GM23338 (cell line): ENCODE results near the gene MFSD6L. TPM values are rescaled to one million over a fixed set of nuclear protein-coding genes. Genes with fewer than 3 reads are reported as not detected.

Source experiments
- ATAC-seq: fragments of 200-7000 bp; cut with Tn5 transposase; 3 replicates; pipeline ENCODE4 v1.9.1; 2020
- DNase-seq: peaks from one replicate; pipeline ENCODE4 v3.0.0-alpha.2; 2015; ENCODE audit warnings: low spot score
- H2AFZ ChIP-seq: fragments of 200-600 bp; sonication (generic); 2 replicates; pipeline ENCODE4 v1.8.0; 2016; ENCODE audit warnings: antibody characterized with exemption, mild to moderate bottlenecking, moderate library complexity
- H3F3A ChIP-seq: fragments of 200-600 bp; sonication (generic); replicated peaks from 2 replicates; pipeline ENCODE4 v1.8.0; 2017; ENCODE audit warnings: antibody characterized with exemption, mixed run types, low read depth
- H3K27ac ChIP-seq: fragments of 200-600 bp; sonication (generic); 2 replicates; pipeline ENCODE4 v1.6.1; 2016; ENCODE audit warnings: low read depth
- H3K27me3 ChIP-seq: fragments of 200-600 bp; sonication (generic); 2 replicates; pipeline ENCODE4 v1.8.0; 2016; ENCODE audit warnings: mild to moderate bottlenecking, mixed run types, moderate library complexity; ENCODE audit not compliant: insufficient read depth
- H3K36me3 ChIP-seq: fragments of 200-600 bp; sonication (generic); 2 replicates; pipeline ENCODE4 v1.8.0; 2016; ENCODE audit warnings: mild to moderate bottlenecking; ENCODE audit not compliant: insufficient read depth
- H3K4me1 ChIP-seq: fragments of 200-600 bp; sonication (generic); 2 replicates; pipeline ENCODE4 v1.8.0; 2016; ENCODE audit warnings: mild to moderate bottlenecking, moderate library complexity; ENCODE audit not compliant: insufficient read depth
- H3K4me2 ChIP-seq: fragments of 200-600 bp; sonication (generic); 2 replicates; pipeline ENCODE4 v1.7.1; 2017; ENCODE audit warnings: mixed run types
- H3K4me3 ChIP-seq: fragments of 200-600 bp; sonication (generic); 2 replicates; pipeline ENCODE4 v1.6.1; 2016; ENCODE audit warnings: mixed run types
- H3K79me2 ChIP-seq: fragments of 200-600 bp; sonication (generic); replicated peaks from 2 replicates; pipeline ENCODE4 v1.8.0; 2017; ENCODE audit warnings: mild to moderate bottlenecking; ENCODE audit not compliant: insufficient read depth
- H3K9me2 ChIP-seq: fragments of 200-600 bp; sonication (generic); 2 replicates; pipeline ENCODE4 v1.8.0; 2017; ENCODE audit not compliant: insufficient read depth
- H4K20me1 ChIP-seq: fragments of 200-600 bp; sonication (generic); replicated peaks from 2 replicates; pipeline ENCODE4 v1.8.0; 2017; ENCODE audit warnings: mild to moderate bottlenecking; ENCODE audit not compliant: insufficient read depth
- H3K27ac Mint-ChIP-seq: 2 replicates; pipeline ENCODE4 v1.8.0; 2020; ENCODE audit warnings: inconsistent platforms, mild to moderate bottlenecking, moderate library complexity, mixed read lengths
- H3K27me3 Mint-ChIP-seq: 3 replicates; pipeline ENCODE4 v1.8.0; 2022; ENCODE audit warnings: low read depth, mild to moderate bottlenecking, moderate library complexity, mixed read lengths, inconsistent platforms; ENCODE audit not compliant: insufficient read depth, poor library complexity
- H3K36me3 Mint-ChIP-seq: 3 replicates; pipeline ENCODE4 v1.8.0; 2021; ENCODE audit warnings: low read depth, mild to moderate bottlenecking, inconsistent platforms, moderate library complexity, mixed read lengths
- H3K4me1 Mint-ChIP-seq: 3 replicates; pipeline ENCODE4 v1.8.0; 2020; ENCODE audit warnings: mild to moderate bottlenecking, inconsistent platforms, mixed read lengths
- H3K4me3 Mint-ChIP-seq: 3 replicates; pipeline ENCODE4 v1.8.0; 2021; ENCODE audit warnings: moderate library complexity, mild to moderate bottlenecking, inconsistent platforms, mixed read lengths
- H3K9me3 Mint-ChIP-seq: 3 replicates; pipeline ENCODE4 v1.8.0; 2020; ENCODE audit warnings: moderate library complexity, mild to moderate bottlenecking, inconsistent platforms, mixed read lengths
- CREB1 ChIP-seq: fragments of 250-450 bp; sonication (Bioruptor Pico); IDR thresholded peaks from 2 replicates; pipeline ENCODE4 v1.5.0; 2020; ENCODE audit warnings: low read depth, mild to moderate bottlenecking, moderate library complexity
- CTCF ChIP-seq, 2 experiments: fragments of 200-600 bp in 1 of 2; sonication (generic) in 1 of 2; conservative IDR thresholded peaks; 2 replicates each; pipeline versions ENCODE4 v1.5.1 to v1.6.1; 2016 to 2017; ENCODE audit warnings: antibody characterized with exemption in 2 of 2, low read depth in 2 of 2, mild to moderate bottlenecking in 2 of 2, moderate library complexity in 1 of 2
- ETS1 ChIP-seq: IDR thresholded peaks from 2 replicates; pipeline ENCODE4 v1.6.1; 2016; ENCODE audit warnings: antibody characterized with exemption
- EZH2 ChIP-seq: fragments of 200-600 bp; sonication (generic); IDR thresholded peaks from one replicate; pipeline ENCODE4 v1.8.0; 2017; ENCODE audit warnings: antibody characterized with exemption, mild to moderate bottlenecking, low read depth; ENCODE audit not compliant: unreplicated experiment
- EZH2phosphoT487 ChIP-seq: fragments of 200-600 bp; sonication (generic); IDR thresholded peaks from one replicate; pipeline ENCODE4 v1.8.1; 2018; ENCODE audit warnings: antibody characterized with exemption; ENCODE audit not compliant: unreplicated experiment
- JUNB ChIP-seq: IDR thresholded peaks from one replicate; pipeline ENCODE4 v1.6.1; 2016; ENCODE audit warnings: antibody characterized with exemption; ENCODE audit not compliant: unreplicated experiment
- NANOG ChIP-seq: IDR thresholded peaks from 2 replicates; pipeline ENCODE4 v1.6.1; 2016; ENCODE audit warnings: antibody characterized with exemption, borderline replicate concordance
- POLR2AphosphoS5 ChIP-seq: IDR thresholded peaks from 2 replicates; pipeline ENCODE4 v1.6.1; 2016; ENCODE audit warnings: antibody characterized with exemption, low read depth
- STAT1 ChIP-seq: IDR thresholded peaks from one replicate; pipeline ENCODE4 v1.6.1; 2016; ENCODE audit warnings: antibody characterized with exemption; ENCODE audit not compliant: unreplicated experiment
- ZNF114 ChIP-seq: fragments of 250-450 bp; sonication (Bioruptor Pico); IDR thresholded peaks from 2 replicates; pipeline ENCODE4 v1.5.0; 2020; ENCODE audit warnings: mild to moderate bottlenecking, moderate library complexity
- ZNF331 ChIP-seq: fragments of 250-450 bp; sonication (Bioruptor Pico); IDR thresholded peaks from 2 replicates; pipeline ENCODE4 v1.5.0; 2020; ENCODE audit warnings: low read depth, mild to moderate bottlenecking, moderate library complexity
- ZNF462 ChIP-seq: fragments of 250-450 bp; sonication (Bioruptor Pico); IDR thresholded peaks from 2 replicates; pipeline ENCODE4 v1.5.0; 2020; ENCODE audit warnings: mild to moderate bottlenecking, moderate library complexity
- polyA plus RNA-seq: library from polyadenylated mRNA; unstranded; fragments of >200 nt; fragmentation: Nextera tagmentation; extraction: Ambion mirVana; gene quantifications from 2 replicates; pipeline ENCODE4 v1.2.1, GENCODE V29; 2016
- total RNA-seq: library from RNA; depleted of rRNA; stranded (reverse); fragments of >200 nt; shearing (Covaris generic); gene quantifications from 2 replicates; pipeline ENCODE4 v1.2.3, GENCODE V29; 2014

MFSD6L gene
- total and polyA plus RNA-seq, 2 experiments from 2014 or later, result 0.52 to 2.8 TPM

GRCh38 chr17:8753976-8754440 is 45.2 kb downstream of the MFSD6L start:
- no peaks in the 10 kb centered on the region for H3K79me2 ChIP-seq
- Mint-ChIP-seq H3K27ac (no peak overlapping the region), H3K4me1 (peaks cover 11% of the 10 kb centered on the region), H3K9me3 (no peaks in the 10 kb centered on the region; the same call in 2 of the 3 replicates), H3K4me3 (no peak overlapping the region), H3K36me3 (peaks cover 4% of the 10 kb centered on the region; the same call in 1 of the 3 replicates), H3K27me3 (peaks cover 2% of the 10 kb centered on the region)
- no peak overlapping the region for H3K4me3 ChIP-seq
- no peaks in the 10 kb centered on the region; the same call in 1 of the 2 replicates for H3K4me1 ChIP-seq
- H2AFZ ChIP-seq, result no peak overlapping the region
- no peak overlapping the region for H3K27ac ChIP-seq
- H3K27me3 ChIP-seq, result no peaks in the 10 kb centered on the region
- H3F3A ChIP-seq, result no peaks in the 10 kb centered on the region
- H3K9me2 ChIP-seq, result no peaks in the 10 kb centered on the region
- H3K36me3 ChIP-seq, result no peaks in the 10 kb centered on the region
- H4K20me1 ChIP-seq, result no peaks in the 10 kb centered on the region
- TF ChIP-seq CTCF (conservative IDR thresholded peaks at IDR 0.05; ENCODE audit: low read depth in 2 of 2) (peak; percentile 64 to 69), ZNF331 (CRISPR knock-in tag) (no peak)
- no peak overlapping the region for H3K4me2 ChIP-seq
- peak; percentile 71 for DNase-seq
- ATAC-seq, result peak; percentile 74

- Mint-ChIP-seq H3K27me3 (peaks cover 2% of the 10 kb centered on the region), H3K4me3 (no peak overlapping the region), H3K36me3 (peaks cover 4% of the 10 kb centered on the region; the same call in 1 of the 3 replicates), H3K27ac (no peak overlapping the region), H3K9me3 (peaks cover 2% of the 10 kb centered on the region; the same call in 2 of the 3 replicates), H3K4me1 (peaks cover 11% of the 10 kb centered on the region)
- H3K79me2 ChIP-seq, result no peaks in the 10 kb centered on the region
- no peak overlapping the region for H2AFZ ChIP-seq
- no peaks in the 10 kb centered on the region for H4K20me1 ChIP-seq
- no peaks in the 10 kb centered on the region for H3K36me3 ChIP-seq
- H3K4me2 ChIP-seq, result no peak overlapping the region
- no peaks in the 10 kb centered on the region for H3F3A ChIP-seq
- H3K27ac ChIP-seq, result no peak overlapping the region
- no peaks in the 10 kb centered on the region for H3K27me3 ChIP-seq
- H3K4me3 ChIP-seq, result no peak overlapping the region
- no peaks in the 10 kb centered on the region for H3K9me2 ChIP-seq
- no peak for ATAC-seq
- no peak for DNase-seq
- no peaks in the 10 kb centered on the region; the same call in 1 of the 2 replicates for H3K4me1 ChIP-seq
- TF ChIP-seq JUNB (no peak), ZNF462 (CRISPR knock-in tag) (no peak), NANOG (no peak), CREB1 (CRISPR knock-in tag) (no peak), EZH2 (no peak), ETS1 (no peak), ZNF331 (CRISPR knock-in tag) (no peak), ZNF114 (CRISPR knock-in tag) (no peak), EZH2phosphoT487 (no peak), STAT1 (no peak), POLR2AphosphoS5 (no peak)
These were observed 45.8 kb downstream of the MFSD6L start for GRCh38 chr17:8753136-8753975.
